ENCODE data around the gene ADPRS.

ADPRS gene, protein sequence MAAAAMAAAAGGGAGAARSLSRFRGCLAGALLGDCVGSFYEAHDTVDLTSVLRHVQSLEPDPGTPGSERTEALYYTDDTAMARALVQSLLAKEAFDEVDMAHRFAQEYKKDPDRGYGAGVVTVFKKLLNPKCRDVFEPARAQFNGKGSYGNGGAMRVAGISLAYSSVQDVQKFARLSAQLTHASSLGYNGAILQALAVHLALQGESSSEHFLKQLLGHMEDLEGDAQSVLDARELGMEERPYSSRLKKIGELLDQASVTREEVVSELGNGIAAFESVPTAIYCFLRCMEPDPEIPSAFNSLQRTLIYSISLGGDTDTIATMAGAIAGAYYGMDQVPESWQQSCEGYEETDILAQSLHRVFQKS

DNA sequence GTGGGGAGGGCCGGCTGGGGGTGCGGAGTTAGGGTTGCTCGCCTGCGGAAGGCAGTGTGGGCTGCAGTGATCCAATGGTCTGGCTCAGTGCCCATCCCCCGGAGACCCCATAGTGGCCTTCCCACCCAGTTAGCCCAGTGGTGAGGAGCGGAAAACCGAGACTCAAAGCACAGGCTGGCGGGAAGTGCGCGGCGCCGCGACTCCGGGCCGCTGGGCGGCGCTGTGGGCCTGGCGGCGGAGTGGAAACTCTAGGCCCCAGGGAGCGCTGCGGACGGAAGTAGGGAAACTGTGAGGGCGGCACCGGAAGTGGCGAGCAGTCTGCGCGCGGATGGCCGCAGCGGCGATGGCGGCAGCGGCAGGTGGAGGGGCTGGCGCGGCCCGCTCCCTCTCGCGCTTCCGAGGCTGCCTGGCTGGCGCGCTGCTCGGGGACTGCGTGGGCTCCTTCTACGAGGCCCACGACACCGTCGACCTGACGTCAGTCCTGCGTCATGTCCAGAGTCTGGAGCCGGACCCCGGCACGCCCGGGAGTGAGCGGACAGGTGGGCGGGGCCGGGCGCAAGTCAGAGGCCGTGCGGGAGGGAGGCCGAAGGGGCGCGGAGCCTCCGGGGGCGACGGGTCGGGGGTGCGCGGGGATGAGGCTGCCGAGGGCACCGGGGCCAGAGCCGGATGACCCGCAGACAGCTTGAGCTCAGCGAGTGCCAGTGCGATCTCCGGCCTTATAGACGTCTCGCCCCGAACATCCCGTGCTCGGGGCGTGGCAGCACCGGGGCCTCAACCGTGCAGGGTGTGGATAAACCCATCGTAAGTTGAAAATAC is at the start of gene ADPRS:
Gene ADPRS, plus strand, starts transcription at position 316 of the 816 bp plus-strand sequence. Its CDS starts 13 bp downstream, at position 329.
- peak; percentile 84 for DNase-seq (ENCODE audit: low read depth)

DNA sequence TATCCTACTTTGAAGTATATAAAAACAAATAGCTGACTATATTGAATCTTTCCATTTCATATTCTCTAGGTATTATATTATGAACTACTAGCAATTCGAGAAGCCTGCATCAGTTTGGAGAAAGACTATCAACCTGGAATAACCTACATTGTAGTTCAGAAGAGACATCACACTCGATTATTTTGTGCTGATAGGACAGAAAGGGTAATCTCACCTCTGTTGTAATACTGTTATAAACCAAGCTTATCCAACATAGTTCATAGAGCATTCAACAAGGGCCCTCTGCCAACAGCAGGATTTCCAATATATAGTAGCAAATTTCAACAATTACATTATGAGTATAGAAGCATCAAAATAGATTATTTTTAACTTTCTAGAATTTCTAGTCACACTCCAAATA is 48.5 kb upstream of the ADPRS start:
- no peak for DNase-seq (ENCODE audit: low read depth)

DNA sequence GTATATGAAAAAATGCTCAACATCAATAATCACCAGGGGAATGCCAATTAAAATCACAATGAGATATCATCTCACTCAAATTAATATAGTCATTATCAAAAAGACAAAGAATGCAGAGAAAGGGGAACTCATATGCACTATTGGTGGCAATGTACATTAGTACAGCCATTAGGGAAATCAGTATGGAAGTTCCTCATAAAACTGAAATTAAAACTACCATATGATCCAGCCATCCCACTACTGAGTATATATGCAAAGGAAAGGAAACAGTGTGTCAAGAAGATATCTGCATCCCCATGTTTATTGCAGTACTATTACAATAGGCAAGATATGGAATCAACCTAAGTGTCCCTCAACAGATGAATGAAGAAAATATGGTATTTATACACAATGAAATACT is 36.9 kb upstream of the ADPRS start:
- DNase-seq (ENCODE audit: low read depth), result no peak

DNA sequence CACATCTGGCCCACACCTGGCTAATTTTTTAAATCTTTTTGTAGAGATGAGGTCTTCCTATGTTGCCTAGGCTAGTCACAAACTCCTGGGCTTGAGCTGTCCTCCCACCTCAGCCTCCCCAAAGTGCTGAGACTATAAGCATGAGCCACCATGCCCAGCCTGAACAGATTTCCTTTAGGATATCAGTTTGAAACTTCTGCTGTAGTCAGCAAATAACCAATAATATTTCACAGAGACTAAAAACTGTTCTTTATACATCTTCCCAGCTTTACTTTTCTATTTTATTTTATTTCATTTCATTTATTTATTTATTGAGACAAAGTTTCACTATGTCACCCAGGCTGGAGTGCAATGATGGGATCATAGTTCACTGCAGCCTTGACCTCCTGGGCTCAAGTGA is 34.7 kb upstream of the ADPRS start:
- no peak for DNase-seq (ENCODE audit: low read depth)

- DNase-seq (ENCODE audit: low read depth), result no peak
These were observed 33.0 kb upstream of the ADPRS start for GRCh38 chr1:36055706-36056105.

DNA sequence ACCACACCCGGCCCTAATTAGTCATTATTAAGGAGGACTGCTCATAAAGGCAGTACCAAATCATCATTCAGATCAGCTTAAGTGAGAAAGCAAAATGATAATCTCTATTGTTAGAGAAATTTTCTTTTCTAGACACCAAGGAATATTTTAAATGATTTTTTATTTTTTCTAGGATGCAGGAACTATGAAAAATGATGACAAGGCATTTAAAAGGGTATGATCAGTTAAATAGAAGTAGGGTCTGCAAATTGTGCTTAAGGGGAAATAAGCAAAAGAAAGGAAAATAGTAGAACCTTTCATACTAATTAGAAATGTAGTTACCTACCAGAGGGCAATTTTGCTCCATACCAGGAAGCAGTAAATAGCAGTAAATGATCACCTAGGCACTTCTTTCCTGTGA is 26.4 kb upstream of the ADPRS start:
- no peak for DNase-seq (ENCODE audit: low read depth)

DNA sequence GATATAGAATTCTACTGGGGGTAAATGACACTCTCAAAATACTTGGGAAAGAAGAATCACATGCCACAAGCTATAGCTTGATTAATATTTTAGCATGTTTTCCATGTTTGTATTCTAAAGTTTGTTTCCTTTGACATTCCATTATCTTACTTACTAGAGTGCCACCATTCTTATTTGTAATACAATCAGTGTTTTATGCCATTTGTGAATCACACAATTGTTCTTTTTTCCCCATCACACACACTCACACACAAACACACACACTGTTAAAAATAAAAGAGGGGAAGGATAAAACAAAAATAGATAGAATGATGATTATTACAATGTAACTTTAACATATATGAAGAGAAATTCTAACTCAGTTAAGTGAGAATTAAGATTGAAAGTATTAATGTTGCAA is 20.8 kb upstream of the ADPRS start:
- no peak for DNase-seq (ENCODE audit: low read depth)

DNA sequence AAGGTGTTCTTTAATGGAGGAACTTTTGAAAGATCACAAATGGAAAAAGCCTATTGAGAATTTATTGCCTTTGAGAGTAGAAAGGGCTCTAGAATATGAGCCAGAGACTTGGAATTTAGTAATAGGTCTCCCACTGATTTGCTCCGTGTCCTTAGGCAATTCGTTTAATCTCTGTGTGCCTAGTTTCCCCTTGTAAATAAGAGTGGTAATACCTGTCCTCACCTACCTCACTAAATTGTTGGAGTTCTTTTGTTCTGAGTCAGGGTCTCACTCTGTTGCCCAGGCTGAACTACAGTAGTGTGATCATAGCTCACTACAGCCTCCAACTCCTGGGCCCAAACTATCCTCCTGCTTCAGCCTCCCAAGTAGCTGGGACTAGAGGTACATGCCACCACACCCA is 19.8 kb upstream of the ADPRS start:
- DNase-seq (ENCODE audit: low read depth), result no peak

GRCh38 chr1:36070349-36070748 is 18.3 kb upstream of the ADPRS start:
- no peak for DNase-seq (ENCODE audit: low read depth)

- DNase-seq (ENCODE audit: low read depth), result no peak
These were observed 11.6 kb upstream of the ADPRS start for GRCh38 chr1:36076979-36077573.

GRCh38 chr1:36080236-36080635 is 8.5 kb upstream of the ADPRS start:
- no peak for DNase-seq (ENCODE audit: low read depth)

DNA sequence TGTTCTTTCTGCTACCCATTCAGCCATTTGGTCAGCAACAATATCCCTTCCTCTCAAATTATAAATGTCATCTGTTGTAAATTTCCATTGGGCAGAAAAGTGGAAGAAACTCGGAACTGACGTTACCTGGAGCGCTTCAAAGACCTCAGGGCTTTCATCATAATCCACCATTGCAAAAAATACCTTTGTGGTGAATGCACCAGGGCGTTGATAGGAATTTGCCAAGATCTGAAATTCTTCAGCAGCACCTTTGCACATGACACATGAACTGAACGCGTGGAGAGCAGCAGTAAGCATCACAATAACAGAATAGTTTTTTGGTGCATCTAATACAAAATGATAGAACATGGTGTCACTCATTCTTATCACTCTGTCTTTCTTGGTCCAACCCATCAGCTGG is 7.9 kb upstream of the ADPRS start:
- DNase-seq (ENCODE audit: low read depth), result no peak

GRCh38 chr1:36081926-36082485 is 6.7 kb upstream of the ADPRS start:
- no peak for DNase-seq (ENCODE audit: low read depth)

GRCh38 chr1:36083219-36083618 is 5.5 kb upstream of the ADPRS start:
- DNase-seq (ENCODE audit: low read depth), result no peak

DNA sequence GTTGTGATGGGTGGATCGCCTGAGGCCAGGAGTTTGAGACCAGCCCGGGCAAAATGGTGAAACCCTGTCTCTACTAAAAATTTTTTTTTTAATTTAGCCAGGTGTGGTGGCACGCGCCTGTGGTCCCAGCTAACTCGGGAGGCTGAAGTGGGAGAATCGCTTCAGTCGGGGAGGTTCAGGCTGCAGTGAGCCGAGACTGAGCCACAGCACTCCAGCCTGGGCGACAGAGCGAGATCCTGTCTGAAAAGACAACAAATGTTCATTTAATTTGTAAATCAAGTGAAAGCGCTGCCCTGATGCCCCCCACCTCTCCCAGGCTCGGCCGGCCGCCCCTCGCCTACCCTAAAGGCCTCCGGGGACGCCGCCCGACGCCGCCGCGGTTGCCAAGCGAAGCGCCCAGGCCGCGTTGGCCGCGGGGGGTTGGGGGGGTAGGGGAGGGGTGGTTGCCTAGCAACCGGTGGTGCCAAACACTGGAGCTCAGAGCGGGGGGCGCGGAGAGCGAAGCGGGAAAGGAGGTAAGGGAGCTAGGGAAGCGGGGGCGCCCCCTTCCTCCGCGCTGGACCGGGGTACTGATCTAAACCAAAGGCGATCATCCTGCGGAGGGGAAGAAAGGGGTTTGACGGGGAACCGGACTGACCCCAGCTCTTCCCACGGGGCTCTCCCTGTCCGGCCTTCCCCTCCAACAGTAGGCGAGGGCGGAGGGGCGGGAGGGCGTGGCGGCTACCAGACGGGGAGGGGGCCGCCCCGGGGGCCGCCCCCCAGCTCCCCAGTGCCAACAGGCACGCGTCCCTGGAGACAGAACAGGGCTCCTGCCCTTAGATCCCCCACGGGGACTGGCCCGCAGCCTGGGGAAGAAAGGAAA is 4.8 kb upstream of the ADPRS start, which contains the start of gene TEKT2:
Gene TEKT2, plus strand, starts transcription at position 460 of the 862 bp plus-strand sequence. CDS start 828 bp downstream, outside the sequence.
- DNase-seq (ENCODE audit: low read depth), result no peak

DNA sequence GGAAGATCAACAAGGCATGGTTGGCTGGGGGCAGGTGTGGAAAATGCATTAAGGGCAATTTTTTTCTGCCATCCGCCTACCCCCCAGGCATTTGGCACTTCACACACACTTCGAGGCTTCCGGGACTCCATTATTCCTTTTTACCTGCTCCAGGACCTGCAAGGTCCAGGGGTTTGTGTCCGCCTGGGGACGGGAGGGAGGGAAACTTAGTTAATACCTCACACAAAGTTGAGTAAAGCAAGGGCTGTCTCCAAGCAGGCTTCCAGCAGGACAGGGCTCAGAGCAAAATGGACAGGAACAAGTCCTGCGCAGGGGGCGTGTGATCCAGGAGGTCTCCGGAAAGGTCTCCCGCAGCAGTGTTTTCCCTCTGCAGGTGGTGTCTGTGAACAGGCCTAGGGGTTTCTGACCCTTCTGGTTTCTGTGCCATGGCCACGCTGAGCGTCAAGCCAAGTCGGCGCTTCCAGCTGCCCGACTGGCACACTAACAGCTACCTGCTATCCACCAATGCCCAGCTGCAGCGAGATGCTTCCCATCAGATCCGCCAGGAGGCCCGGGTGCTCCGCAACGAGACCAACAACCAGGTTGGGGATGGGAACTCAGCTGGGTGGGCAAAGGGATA is 4.1 kb upstream of the ADPRS start:
- DNase-seq (ENCODE audit: low read depth), result no peak

GRCh38 chr1:36085126-36085525 is 3.6 kb upstream of the ADPRS start:
- no peak for DNase-seq (ENCODE audit: low read depth)

GRCh38 chr1:36085686-36086526 is 2.8 kb upstream of the ADPRS start:
- no peak for DNase-seq (ENCODE audit: low read depth)

DNA sequence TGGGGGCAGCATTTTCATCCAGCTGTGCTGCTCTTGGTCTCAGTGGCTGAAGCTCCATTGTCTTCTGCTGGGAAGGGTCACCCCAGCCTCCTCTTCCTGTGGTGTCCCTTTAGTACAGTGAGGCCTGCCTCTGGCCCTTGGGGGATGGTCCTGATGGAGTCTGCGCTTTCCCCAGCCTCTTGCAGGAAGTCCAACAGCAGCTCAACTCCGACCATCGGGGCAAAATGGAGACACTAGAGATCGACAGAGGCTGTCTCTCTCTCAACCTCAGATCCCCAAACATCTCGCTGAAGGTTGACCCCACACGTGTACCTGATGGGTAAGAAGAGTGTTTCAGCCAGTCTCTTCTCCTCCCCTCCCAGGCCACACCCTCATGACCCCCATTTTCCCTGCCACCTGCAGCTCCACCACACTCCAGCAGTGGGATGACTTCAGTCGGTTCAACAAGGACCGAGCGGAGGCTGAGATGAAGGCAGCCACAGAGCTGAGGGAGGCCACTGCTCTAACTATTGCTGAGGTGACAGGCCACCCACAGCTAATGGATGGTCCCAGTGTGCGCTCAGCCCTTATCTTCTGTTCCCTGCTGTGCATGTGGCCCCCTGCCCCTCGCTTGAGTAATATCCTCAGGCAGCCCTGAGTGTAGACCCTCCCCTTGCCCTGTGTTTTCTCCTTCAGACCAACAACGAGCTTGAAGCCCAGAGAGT is 2.0 kb upstream of the ADPRS start:
- DNase-seq (ENCODE audit: low read depth), result no peak

Measured in stimulated activated CD8-positive, alpha-beta memory T cell treated with anti-CD3 and anti-CD28 coated beads, Interleukin-7, amount 100 ng/mL, for 24 hours (primary cell).